ENCODE results near the gene KIAA1586.
"Not testable (repeated sequence)": the region's sequence is repeated elsewhere in the genome, so short reads cannot be mapped to it uniquely, and the experiment has no call there.

The KIAA1586 gene

GRCh38 chr6:57044568-57044967, 1.9 kb upstream of the KIAA1586 start:
- no peak for DNase-seq (ENCODE audit: low spot score)

GRCh38 chr6:57047257-57047585, 728 bp downstream of the KIAA1586 start:
- not testable (repeated sequence) for DNase-seq (ENCODE audit: low spot score)

- not testable (repeated sequence) for DNase-seq (ENCODE audit: low spot score)
These were observed 1.4 kb downstream of the KIAA1586 start for GRCh38 chr6:57047859-57048258.

GRCh38 chr6:57048577-57048976, 2.1 kb downstream of the KIAA1586 start:
- no peak for DNase-seq (ENCODE audit: low spot score)

- DNase-seq (ENCODE audit: low spot score), result no peak
These were observed 17.4 kb downstream of the KIAA1586 start for GRCh38 chr6:57063847-57064246.

GRCh38 chr6:57064809-57065208, 18.3 kb downstream of the KIAA1586 start:
- no peak for DNase-seq (ENCODE audit: low spot score)

- no peak for DNase-seq (ENCODE audit: low spot score)
These were observed 21.6 kb downstream of the KIAA1586 start for GRCh38 chr6:57068061-57068460.

- no peak for DNase-seq (ENCODE audit: low spot score)
These were observed 22.7 kb downstream of the KIAA1586 start for GRCh38 chr6:57069228-57069627.

- DNase-seq (ENCODE audit: low spot score), result no peak
These were observed 23.4 kb downstream of the KIAA1586 start for GRCh38 chr6:57069920-57070331.

- DNase-seq (ENCODE audit: low spot score), result no peak
These were observed 25.6 kb downstream of the KIAA1586 start for GRCh38 chr6:57072108-57072507.

GRCh38 chr6:57074383-57074782, 27.9 kb downstream of the KIAA1586 start:
- DNase-seq (ENCODE audit: low spot score), result no peak

- DNase-seq (ENCODE audit: low spot score), result no peak
These were observed 28.6 kb downstream of the KIAA1586 start for GRCh38 chr6:57075092-57075491.

- no peak for DNase-seq (ENCODE audit: low spot score)
These were observed 32.2 kb downstream of the KIAA1586 start for GRCh38 chr6:57078531-57079207.

GRCh38 chr6:57085471-57085870, 39.0 kb downstream of the KIAA1586 start:
- DNase-seq (ENCODE audit: low spot score), result no peak

- DNase-seq (ENCODE audit: low spot score), result no peak
These were observed 40.4 kb downstream of the KIAA1586 start for GRCh38 chr6:57086843-57087242.

- no peak for DNase-seq (ENCODE audit: low spot score)
These were observed 41.4 kb downstream of the KIAA1586 start for GRCh38 chr6:57087916-57088315.

- DNase-seq (ENCODE audit: low spot score), result peak; percentile 23
These were observed 42.8 kb downstream of the KIAA1586 start for GRCh38 chr6:57089265-57089664.

- DNase-seq (ENCODE audit: low spot score), result peak; percentile 96
These were observed 43.4 kb downstream of the KIAA1586 start, which contains the start of gene ZNF451 for GRCh38 chr6:57089687-57090457. Gene ZNF451, plus strand, starts transcription at chr6:57090188. Its CDS starts 66 bp downstream, at chr6:57090254.

- DNase-seq (ENCODE audit: low spot score), result not testable (repeated sequence)
These were observed 44.1 kb downstream of the KIAA1586 start for GRCh38 chr6:57090458-57091067.

- DNase-seq (ENCODE audit: low spot score), result not testable (repeated sequence)
These were observed 44.9 kb downstream of the KIAA1586 start for GRCh38 chr6:57091375-57091774.

GRCh38 chr6:57094689-57095088, 48.2 kb downstream of the KIAA1586 start:
- no peak for DNase-seq (ENCODE audit: low spot score)

- no peak for DNase-seq (ENCODE audit: low spot score)
These were observed 51.1 kb downstream of the KIAA1586 start for GRCh38 chr6:57097596-57097995.

GRCh38 chr6:57102976-57103375, 56.5 kb downstream of the KIAA1586 start:
- DNase-seq (ENCODE audit: low spot score), result no peak

Measured in D341Med (cell line).